GM04504 (cell line): ENCODE measurements around the gene C11orf21.
"Not testable (repeated sequence)": the region's sequence is repeated elsewhere in the genome, so short reads cannot be mapped to it uniquely, and the experiment has no call there.

ENCODE experiments used
- DNase-seq: peaks from one replicate; pipeline ENCODE4 v3.0.0-alpha.2; 2012; ENCODE audit warnings: low read depth

C11orf21 gene

DNA sequence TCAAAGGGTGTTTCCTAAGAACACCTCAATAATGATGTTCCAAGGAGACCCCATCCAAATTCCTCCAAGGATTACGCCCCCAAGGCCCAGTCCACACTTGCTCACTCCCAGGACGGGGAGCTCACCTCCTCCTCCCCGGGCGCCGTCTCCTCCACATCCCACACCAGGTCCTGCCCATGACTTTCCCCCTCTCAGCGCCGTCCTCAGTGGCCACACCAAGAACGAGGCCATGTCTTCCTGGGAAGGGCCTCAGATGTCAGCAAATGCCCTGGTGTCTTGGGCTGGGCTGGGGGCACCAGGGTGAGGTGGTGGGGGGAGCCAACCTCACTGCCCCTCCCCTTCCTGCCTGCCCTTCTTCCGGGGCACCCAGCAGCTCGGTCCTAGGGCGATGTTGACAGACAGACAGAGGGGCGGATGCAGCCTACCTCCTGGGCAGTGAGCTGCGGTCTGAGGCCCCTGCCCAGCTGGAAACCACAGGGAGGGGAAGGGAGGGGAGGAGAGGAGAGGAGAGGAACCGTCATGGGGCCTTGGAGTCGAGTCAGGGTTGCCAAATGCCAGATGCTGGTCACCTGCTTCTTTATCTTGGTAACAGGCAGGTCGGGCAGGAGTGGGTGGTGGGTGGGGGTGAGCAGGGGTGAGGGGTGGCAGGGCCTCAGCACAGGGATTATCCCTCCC is at the start of gene C11orf21, which contains the start of gene TSPAN32:
TSS of gene C11orf21 (minus strand) at position 288 of the 675 bp plus-strand sequence. CDS start at position 178, 110 bp downstream.
TSS of gene TSPAN32 (plus strand) at position 383 of the 675 bp plus-strand sequence. CDS start at position 520, 137 bp downstream.
- DNase-seq = no peak

DNA sequence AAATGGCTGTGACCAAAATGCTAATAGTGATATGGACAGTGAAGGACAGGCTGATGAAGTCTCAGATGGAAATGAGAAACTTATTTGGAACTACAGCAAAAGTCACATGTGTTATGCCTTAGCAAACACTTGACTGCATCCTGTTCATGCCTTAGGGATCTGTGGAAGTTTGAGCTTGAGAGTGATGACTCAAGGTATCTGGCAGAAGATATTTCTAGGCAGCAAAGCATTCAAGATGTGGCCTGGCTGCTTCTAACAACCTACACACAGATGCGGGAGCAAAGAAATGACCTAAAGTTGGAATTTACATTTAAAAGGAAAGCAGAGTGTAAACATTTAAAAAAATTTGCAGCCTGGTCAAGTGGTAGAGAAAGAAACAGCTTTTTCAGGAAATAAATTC is 47.3 kb upstream of the C11orf21 start:
- DNase-seq = no peak

GRCh38 chr11:2347308-2347830 is 45.7 kb upstream of the C11orf21 start:
- no peak for DNase-seq

- no peak for DNase-seq
Measured at GRCh38 chr11:2346586-2347307, 45.0 kb upstream of the C11orf21 start.

GRCh38 chr11:2346014-2346413 is 44.3 kb upstream of the C11orf21 start:
- DNase-seq = no peak

DNA sequence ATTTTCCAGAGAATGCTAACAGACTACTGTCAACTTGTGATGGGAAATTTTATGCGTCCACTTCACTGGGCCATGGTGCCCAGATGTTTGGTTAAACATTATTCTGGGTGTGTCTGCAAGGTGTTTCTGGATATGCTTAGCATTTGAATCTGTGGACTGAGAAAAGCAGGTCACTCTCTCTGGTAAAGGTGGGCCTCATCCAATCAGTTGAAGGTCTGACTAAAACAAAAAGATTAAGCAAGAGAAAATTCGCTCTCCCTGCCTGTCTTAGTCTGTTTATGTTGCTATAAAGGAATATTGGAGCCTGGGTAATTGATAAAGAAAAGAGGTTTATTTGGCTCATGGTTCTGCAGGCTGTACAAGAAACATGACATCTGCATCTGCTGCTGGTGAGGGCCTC is 43.3 kb upstream of the C11orf21 start:
- no peak for DNase-seq

DNA sequence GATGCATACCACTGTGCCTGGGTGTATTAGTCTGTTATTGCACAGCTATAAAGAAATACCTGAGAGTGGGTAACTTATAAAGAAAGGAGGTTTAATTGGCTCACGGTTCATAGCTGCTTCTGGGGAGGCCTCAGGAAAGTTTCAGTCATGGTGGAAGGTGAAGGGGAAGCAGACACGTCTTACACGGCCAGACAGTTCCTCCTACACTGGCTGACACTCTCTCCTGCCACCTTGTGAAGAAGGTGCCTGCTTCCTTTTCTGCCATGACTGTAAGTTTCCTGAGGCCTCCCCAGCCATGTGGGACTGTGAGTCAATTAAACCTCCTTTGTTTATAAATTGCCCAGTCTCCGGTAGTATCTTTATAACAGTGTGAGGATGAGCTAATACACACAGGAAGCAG is 41.8 kb upstream of the C11orf21 start:
- no peak for DNase-seq

- DNase-seq = no peak
Measured at GRCh38 chr11:2342981-2343380, 41.3 kb upstream of the C11orf21 start.

- no peak for DNase-seq
Measured at GRCh38 chr11:2342557-2342956, 40.8 kb upstream of the C11orf21 start.

DNA sequence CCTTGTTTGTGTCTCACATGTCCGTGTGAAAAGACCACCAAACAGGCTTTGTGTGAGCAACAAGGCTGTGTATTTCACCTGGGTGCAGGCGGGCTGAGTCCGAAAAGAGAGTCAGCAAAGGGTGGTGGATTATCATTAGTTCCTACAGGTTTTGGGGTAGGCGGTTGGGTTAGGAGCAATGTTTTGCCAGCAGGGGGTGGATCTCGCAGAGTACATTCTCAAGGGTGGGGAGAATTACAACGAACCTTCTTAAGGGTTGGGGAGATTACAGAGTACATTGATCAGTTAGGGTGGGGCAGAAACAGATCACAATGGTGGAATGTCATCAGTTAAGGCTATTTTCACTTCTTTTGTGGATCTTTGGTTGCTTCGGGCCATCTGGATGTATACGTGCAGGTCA is 37.0 kb upstream of the C11orf21 start:
- not testable (repeated sequence) for DNase-seq

DNA sequence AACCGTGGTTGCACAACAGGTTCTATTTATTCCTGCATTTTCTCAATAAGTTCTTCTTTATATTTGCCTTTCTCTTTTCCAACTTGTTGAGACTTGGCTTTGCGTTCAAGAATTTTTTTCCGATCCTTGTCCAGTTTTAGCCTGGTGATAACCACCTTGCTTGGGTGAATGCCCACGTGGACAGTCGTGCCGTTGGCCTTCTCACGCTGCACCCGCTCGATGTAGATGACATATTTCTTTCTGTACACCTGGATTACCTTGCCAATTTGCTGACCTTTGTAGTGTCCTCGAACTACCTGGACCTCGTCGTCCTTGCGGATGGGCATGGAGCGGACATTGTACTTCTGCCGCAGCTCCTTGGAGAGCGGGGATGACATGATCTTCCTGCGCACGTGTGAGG is 33.6 kb upstream of the C11orf21 start:
- not testable (repeated sequence) for DNase-seq

DNA sequence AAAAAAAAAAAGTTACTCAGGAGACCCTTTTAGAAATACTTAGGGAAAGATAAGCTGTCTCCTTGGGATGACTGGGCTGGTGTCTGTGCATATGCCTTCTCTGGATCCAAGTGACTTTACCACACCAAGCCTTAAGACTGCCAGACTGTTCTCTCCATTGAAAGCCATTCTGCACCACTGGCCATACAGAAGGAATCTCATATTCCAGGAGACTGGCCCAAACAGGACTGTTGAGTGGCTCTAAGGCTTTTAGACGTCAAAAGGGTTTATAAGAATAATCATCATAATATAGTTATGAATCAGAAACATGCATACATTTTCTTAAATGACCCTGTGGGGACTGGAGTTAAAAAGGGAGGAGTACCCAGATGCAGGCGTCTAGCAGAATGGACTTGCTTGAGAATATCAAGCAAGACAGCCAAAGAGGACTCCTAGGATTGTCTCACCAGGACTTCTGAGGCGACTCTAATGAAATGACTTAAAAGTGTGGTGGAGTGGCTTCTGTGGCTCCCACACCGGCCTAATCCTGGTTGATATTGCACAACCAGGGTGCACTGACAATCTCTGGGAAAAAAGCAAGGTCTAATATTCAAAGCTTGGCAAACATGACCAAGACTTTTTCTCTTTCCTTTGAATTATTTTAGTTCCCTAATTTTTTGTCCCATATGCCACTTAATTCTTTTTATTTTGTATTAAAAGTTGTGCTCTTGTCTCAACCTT is 31.9 kb upstream of the C11orf21 start:
- DNase-seq = not testable (repeated sequence)

GRCh38 chr11:2332569-2332968 is 30.9 kb upstream of the C11orf21 start:
- not testable (repeated sequence) for DNase-seq

- no peak for DNase-seq
Measured at GRCh38 chr11:2331404-2331803, 29.7 kb upstream of the C11orf21 start.

DNA sequence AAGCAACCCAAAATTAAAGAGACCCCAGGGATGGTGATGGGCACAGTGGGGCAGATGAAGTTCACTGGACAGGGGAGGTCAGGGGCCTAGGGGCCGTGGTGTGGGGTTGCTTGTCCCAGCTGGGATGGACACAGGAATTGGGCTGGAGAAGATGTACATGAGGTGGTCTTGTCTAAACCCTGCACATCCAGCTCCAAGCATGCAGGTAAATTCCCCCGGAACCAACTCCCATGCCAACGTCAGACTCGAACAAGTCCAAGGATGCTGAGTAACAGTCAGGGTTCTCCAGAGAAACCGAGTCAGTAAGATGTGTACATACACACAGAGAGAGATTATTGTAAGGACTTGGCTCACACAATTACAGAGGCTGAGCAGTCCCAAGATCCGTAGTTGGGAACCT is 29.0 kb upstream of the C11orf21 start:
- DNase-seq = no peak

- no peak for DNase-seq
Measured at GRCh38 chr11:2329551-2329950, 27.8 kb upstream of the C11orf21 start.

GRCh38 chr11:2328656-2329354 is 27.1 kb upstream of the C11orf21 start:
- DNase-seq = no peak

- DNase-seq = no peak
Measured at GRCh38 chr11:2328021-2328420, 26.3 kb upstream of the C11orf21 start.

DNA sequence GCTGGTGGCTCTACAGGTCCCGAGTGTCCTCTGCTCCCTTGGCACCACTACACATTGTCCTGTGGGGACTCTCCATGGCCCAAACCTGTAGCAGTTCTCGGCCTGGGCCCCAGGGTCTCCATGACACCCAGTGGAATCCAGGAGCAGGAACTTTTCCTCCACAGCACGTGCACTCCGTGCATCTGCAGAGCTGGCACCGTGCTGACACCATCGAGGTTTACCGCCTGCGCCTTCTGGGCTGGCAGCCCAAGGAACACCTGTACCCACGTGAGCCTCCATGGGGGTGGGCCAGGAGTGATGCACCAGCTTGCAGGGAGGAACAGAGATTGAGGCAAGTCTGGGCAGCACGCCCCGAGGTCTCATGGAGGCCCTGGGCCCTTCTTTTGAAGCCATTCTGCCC is 25.3 kb upstream of the C11orf21 start:
- DNase-seq = no peak

DNA sequence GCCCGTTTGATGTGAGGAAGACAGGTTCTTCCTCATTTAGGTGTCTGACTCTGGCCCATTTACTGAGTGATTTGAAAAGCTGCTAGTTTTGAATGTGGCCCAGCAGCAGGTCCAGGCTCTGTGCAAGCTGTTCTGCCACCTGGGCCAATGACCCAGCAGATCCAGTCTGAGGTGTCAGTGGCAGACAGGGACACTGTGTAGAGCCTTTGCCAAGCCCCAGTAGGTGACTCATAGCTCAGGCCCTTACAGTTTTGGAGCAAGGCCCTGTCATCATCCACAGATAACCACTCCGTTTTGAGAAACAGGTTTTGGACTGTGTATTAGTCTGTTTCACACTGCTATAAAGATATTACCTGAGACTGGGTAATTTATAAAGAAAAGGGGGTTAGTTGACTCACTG is 24.0 kb upstream of the C11orf21 start:
- no peak for DNase-seq

- DNase-seq = no peak
Measured at GRCh38 chr11:2325123-2325522, 23.4 kb upstream of the C11orf21 start.

DNA sequence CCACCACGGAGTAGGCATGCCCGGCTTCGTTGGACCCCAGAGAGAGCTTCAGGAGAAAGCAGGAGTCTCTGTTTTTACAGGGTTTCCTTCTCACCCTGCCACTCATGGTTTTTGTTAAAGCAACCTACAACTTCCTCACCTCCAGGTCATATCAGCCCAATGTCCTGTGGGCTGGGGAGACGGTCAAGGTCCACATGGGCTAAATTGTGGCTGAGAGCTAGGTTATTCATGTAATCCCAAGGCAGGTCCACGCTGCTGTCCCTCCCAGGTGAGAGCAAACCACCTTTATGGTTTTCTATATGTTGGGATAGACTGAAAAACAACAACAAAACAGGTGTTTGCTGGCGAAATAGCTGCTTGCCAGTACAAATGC is 19.6 kb upstream of the C11orf21 start:
- DNase-seq = no peak
